Lung (tissue), 12 donors: Measurements from ENCODE around the gene MCHR1. TPM values are rescaled to one million over a fixed set of nuclear protein-coding genes. Genes with fewer than 3 reads are reported as not detected.
A peak's percentile ranks its signal among the peaks of the same experiment; 100 is the strongest.

Experiments used
- ATAC-seq: fragments of 200-7000 bp; cut with Tn5 transposase; one replicate; pipeline ENCODE4 v1.9.1; 2020; ENCODE audit warnings: moderate number of reproducible peaks; ENCODE audit not compliant: insufficient read depth, low FRiP score
- DNase-seq, 3 donors: peaks; one replicate each; pipeline ENCODE4 v3.0.0-alpha.2; 2013 to 2017
- H3K27ac ChIP-seq, 2 donors: one replicate each; pipeline ENCODE4 v1.5.1; 2013; ENCODE audit warnings: mild to moderate bottlenecking in 2 of 2, moderate library complexity in 2 of 2, control low read depth in 1 of 2, inconsistent platforms in 1 of 2, low read depth in 1 of 2, low read length in 1 of 2
- H3K27me3 ChIP-seq, 3 donors: one replicate each; pipeline ENCODE4 v1.5.1; 2013; ENCODE audit warnings: low read length in 2 of 3; ENCODE audit not compliant: control insufficient read depth in 3 of 3, insufficient read depth in 3 of 3
- H3K36me3 ChIP-seq, 4 donors: one replicate each; pipeline ENCODE4 v1.5.1; 2013; ENCODE audit warnings: low read length in 4 of 4, mild to moderate bottlenecking in 1 of 4, moderate library complexity in 1 of 4; ENCODE audit not compliant: control insufficient read depth in 4 of 4, insufficient read depth in 4 of 4
- H3K4me1 ChIP-seq, 5 donors: one replicate each; pipeline ENCODE4 v1.5.1; 2013; ENCODE audit warnings: low read length in 5 of 5, mild to moderate bottlenecking in 2 of 5, moderate library complexity in 1 of 5; ENCODE audit not compliant: control insufficient read depth in 5 of 5, insufficient read depth in 5 of 5
- H3K4me3 ChIP-seq: one replicate; pipeline ENCODE4 v1.5.1; 2013; ENCODE audit warnings: mild to moderate bottlenecking, control low read depth, moderate library complexity
- H3K9ac ChIP-seq, 2 donors: one replicate each; pipeline ENCODE4 v1.5.1; 2013; ENCODE audit warnings: low read length in 2 of 2, control low read depth in 1 of 2; ENCODE audit not compliant: insufficient read depth in 1 of 2
- H3K9me3 ChIP-seq, 4 donors: one replicate each; pipeline ENCODE4 v1.5.1; 2013; ENCODE audit warnings: low read length in 3 of 4, mild to moderate bottlenecking in 1 of 4, moderate library complexity in 1 of 4; ENCODE audit not compliant: control insufficient read depth in 4 of 4, insufficient read depth in 3 of 4
- WGBS, 2 donors: extraction: QIAGEN DNeasy Blood & Tissue Kit; methylation state at CpG; one replicate each; pipeline ENCODE4 v1.1.7; 2013; 5-methylcytosine and 5-hydroxymethylcytosine counted together
- polyA plus RNA-seq, 2 donors: library from polyadenylated mRNA; stranded (reverse); fragments of 200-250 nt; gene quantifications; one replicate each; pipeline ENCODE4 v1.2.1, GENCODE V29; 2013
- total RNA-seq, 2 donors: library from RNA; depleted of rRNA in 1 of 2; stranded (reverse); fragments of >200 nt in 1 of 2; gene quantifications; one replicate each; pipeline ENCODE4 v1.2.1, GENCODE V29; 2014 to 2021
- TF ChIP-seq, protein P1 (sequence below): IDR thresholded peaks from 2 replicates; pipeline ENCODE4 v1.5.1; 2012; ENCODE audit warnings: mild to moderate bottlenecking; ENCODE audit errors: control extremely low read depth, extremely low read depth
- donor health status: control.
- donor health status: control.
- donor health status: Bipolar disorder and iron deficiency.
- donor health status: healthy.
- donor health status: DM: yes; HTN: yes; CAD: no.

The MCHR1 gene
- total and polyA plus RNA-seq, 4 donors, result 0.06 to 0.62 (median 0.29) TPM

DNA sequence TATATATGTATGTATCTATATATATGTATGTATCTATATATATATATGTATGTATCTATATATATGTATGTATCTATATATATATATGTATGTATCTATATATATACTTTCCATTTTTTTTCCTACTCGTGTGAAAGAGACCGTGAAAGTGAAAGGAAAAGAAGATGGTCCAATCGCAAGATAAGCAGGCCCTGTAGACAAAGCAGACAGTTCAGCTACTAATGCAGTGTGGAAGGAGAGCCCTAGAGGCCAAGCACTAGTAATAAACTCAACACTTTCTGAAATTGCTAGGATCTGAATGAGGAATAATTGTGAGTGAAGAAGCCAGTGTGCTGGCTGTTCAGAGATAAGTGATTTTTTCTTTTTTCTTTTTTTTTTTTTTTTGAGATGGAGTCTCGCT, 47.2 kb downstream of the MCHR1 start:
- Histone ChIP-seq H3K9me3 (no peaks in the 10 kb centered on the region), H3K4me3 (no peak overlapping the region), H3K36me3 (no peaks in the 10 kb centered on the region), H3K9ac (peak overlapping the region in 1 of 2 donors; percentile 19), H3K4me1 (peaks cover 0 to 11% (median 2%) of the 10 kb centered on the region in 5 donors), H3K27ac (no peak overlapping the region), H3K27me3 (no peaks in the 10 kb centered on the region)
- DNase-seq, result peak in 2 of 3 donors; percentile 29 to 47
- 35 to 56% methylated on average over 3 to 4 of the region's 4 CpGs for WGBS, 2 donors
- no peak for ATAC-seq
- TF ChIP-seq, protein P1, sequence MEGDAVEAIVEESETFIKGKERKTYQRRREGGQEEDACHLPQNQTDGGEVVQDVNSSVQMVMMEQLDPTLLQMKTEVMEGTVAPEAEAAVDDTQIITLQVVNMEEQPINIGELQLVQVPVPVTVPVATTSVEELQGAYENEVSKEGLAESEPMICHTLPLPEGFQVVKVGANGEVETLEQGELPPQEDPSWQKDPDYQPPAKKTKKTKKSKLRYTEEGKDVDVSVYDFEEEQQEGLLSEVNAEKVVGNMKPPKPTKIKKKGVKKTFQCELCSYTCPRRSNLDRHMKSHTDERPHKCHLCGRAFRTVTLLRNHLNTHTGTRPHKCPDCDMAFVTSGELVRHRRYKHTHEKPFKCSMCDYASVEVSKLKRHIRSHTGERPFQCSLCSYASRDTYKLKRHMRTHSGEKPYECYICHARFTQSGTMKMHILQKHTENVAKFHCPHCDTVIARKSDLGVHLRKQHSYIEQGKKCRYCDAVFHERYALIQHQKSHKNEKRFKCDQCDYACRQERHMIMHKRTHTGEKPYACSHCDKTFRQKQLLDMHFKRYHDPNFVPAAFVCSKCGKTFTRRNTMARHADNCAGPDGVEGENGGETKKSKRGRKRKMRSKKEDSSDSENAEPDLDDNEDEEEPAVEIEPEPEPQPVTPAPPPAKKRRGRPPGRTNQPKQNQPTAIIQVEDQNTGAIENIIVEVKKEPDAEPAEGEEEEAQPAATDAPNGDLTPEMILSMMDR, result no peak

DNA sequence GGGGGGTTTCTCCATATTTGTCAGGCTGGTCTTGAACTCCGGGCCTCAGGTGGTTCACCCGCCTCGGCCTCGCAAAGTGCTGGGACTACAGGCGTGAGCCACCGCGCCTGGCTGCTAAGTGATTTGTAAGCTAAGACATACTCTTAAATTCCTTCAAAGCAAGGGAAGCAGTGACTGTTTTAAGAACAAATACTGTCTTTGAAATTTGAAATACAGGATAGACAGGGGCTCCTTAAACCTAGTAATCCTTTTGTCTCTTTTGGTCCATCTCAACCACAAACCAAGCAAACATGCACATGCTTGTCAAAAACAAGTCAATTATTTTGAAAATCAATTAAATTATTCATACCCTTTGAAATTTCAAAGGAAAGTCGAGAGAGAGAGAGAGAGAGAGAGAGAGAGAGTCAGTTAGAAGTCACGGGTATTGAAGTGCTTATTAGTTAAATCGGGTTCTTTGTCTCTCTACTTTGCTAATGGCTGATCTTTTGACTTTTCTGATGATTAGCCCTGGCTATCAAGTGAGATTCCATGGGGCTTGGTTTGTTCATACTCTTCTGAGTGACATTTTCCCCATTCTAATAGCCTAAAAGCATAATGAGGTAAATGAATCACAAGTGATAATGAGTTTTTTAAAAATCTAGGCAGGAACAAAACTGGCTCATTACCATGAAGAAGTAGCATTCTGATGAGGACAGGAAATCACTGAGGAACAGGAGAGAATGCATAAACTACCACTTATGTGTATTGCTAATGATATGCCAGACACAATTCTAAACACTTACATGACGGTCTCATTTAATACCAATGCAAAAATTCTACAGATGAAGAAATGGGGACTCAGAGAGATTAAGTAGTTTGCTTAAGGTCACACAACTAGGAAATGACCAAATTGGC, 48.0 kb downstream of the MCHR1 start:
- DNase-seq (no peak), ATAC-seq (no peak)
- TF ChIP-seq, protein P1, result no peak
- Histone ChIP-seq H3K36me3 (no peaks in the 10 kb centered on the region), H3K9ac (no peak overlapping the region), H3K9me3 (no peaks in the 10 kb centered on the region), H3K4me1 (peaks cover 0 to 11% (median 2%) of the 10 kb centered on the region in 5 donors), H3K27me3 (no peaks in the 10 kb centered on the region), H3K27ac (no peak overlapping the region), H3K4me3 (no peak overlapping the region)
- 92 to 94% methylated on average over 11 of the region's 11 CpGs for WGBS, 2 donors

DNA sequence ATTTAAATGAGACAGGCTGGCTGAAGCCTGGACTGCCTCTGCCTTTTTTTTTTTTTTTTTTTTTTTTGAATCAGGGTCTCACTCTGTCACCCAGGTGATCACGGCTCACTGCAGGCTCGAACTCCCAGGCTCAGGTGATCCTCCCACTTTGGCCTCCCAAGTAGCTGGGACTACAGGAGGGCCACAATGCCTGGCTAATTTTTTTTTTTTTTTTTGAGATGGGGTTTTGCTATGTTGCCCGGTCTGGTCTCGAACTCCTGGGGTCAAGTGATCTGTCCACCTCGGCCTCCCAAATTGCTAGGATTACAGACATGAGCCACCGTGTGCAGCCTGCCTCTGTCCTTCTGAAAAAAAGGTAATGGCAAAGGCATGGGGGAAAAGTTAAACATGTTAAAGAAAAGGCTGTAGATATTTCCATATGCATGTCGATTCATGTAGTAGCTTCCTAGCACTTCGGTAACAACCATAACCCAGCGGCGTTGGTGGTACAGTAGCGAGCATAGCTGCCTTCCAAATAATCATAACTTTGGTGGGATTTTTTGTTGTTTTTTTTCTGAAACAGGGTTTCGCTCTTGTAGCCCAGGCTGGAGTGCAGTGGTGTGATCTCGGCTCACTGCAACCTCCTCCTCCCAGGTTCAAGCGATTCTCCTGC, 48.8 kb downstream of the MCHR1 start:
- no peak overlapping the region for H3K9ac ChIP-seq
- ATAC-seq (no peak), DNase-seq (no peak)
- peaks cover 0 to 11% (median 2%) of the 10 kb centered on the region in 5 donors for H3K4me1 ChIP-seq
- TF ChIP-seq, protein P1, result no peak
- H3K27me3 ChIP-seq, result no peaks in the 10 kb centered on the region
- no peaks in the 10 kb centered on the region for H3K9me3 ChIP-seq
- no peaks in the 10 kb centered on the region for H3K36me3 ChIP-seq
- WGBS, 2 donors, result 93 to 94% methylated on average over 14 of the region's 14 CpGs
- no peak overlapping the region for H3K4me3 ChIP-seq
- H3K27ac ChIP-seq, result no peak overlapping the region
